T47D (cell line): ENCODE results near the gene ENO3.
A peak's percentile ranks its signal among the peaks of the same experiment; 100 is the strongest.
"Not testable (repeated sequence)": the region's sequence is repeated elsewhere in the genome, so short reads cannot be mapped to it uniquely, and the experiment has no call there.

ENCODE experiments used
- DNase-seq, 2 experiments: peaks; one replicate each; pipeline versions ENCODE4 v3.0.0 to v3.0.0-alpha.2; 2011 to 2012; ENCODE audit warnings: low read depth in 1 of 2, low spot score in 1 of 2
- JUND ChIP-seq: IDR thresholded peaks from 2 replicates; pipeline ENCODE4 v1.6.1; 2012; ENCODE audit warnings: low read depth
- in situ Hi-C: cut with HindIII; loops from 2 replicates; pipeline ENCODE4 v1.10.0; 2016; ENCODE audit warnings: low sequenced_read_pairs, low pct_unique_long_range_greater_than_20kb

Gene ENO3

DNA sequence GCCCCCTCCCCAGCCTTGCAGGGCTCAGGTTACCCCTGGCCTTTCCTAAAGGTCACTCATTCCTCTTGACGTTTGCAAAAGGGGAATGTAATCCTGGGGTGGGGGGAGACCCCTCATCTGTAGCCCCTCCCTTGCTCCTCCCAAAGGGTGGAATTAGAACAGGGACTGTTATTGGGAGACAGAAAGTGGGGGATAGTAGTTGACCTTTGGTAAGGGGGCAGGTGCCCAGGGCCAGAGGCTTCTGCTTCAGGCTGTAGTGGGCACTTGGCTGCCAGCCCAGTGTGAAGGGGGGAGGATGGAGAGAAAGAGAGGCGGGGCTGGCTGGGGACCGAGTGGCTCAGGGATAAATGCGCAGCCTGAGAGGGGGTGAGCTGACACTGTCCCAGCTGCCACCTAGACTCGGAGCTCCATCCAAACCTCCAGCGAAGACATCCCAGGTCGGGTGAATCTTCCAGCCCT, at the start of gene ENO3:
Gene ENO3 (plus strand): TSS at position 374 of the 459 bp plus-strand sequence. CDS start 711 bp downstream, outside the sequence.
- TF ChIP-seq JUND: no peak
- no peak for DNase-seq
- in situ Hi-C loops: no loop called here

DNA sequence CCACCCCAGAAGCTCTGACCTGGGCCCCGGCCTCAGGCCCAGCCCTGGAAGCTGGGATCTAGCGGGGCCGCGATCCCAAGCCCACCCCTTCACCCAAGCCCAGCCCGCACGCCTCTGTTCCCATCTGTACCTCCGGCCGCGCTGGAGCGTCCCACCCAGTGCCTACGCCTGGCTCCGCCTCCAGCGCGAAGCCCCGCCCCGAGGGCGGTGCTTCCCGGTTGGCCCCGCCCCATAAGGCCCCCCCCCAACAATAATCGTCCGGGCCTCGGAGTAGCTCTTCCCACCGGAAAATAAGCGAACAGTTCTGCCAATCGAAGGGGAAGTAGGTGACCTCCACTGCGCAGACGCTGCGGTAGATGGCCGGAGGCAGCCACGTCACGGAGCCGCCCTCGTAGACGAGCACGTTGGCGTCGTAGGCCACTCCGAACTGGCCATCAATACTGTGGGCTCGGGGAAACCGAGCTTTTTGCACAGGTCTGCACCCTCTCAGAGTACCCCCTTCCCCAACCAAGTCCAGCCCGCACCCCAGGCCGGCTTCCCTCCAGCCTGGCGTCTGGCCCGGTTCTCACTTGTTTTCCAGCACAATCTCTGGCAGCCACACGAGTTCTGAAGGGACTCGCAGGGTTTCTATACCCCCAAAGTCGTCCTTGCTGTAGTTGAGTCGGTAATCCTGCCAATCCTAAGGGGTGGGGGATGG, 49.1 kb upstream of the ENO3 start:
- in situ Hi-C loops: no loop called here
- TF ChIP-seq JUND: no peak
- DNase-seq: no peak

DNA sequence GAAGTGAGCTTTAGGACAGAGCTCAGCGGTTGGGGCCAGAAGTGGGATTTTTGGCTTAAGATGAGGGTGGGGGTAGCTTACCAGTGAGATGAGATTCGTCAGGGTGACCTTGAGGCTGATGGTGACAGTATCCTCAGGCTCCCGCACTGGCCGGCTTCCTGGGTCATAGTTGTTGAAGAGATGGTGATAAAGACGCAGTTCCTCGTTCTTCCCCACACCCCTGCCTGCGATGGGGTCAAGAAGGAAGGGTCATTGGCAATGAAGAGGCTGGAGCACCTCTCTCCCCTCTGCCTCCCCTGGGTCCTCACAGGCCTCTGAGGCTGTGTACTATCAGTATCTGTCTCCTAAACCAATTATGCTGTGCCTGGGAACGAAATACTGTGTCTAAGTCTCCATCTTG, 48.4 kb upstream of the ENO3 start:
- TF ChIP-seq JUND: no peak
- no peak for DNase-seq
- in situ Hi-C loops: no loop called here

DNA sequence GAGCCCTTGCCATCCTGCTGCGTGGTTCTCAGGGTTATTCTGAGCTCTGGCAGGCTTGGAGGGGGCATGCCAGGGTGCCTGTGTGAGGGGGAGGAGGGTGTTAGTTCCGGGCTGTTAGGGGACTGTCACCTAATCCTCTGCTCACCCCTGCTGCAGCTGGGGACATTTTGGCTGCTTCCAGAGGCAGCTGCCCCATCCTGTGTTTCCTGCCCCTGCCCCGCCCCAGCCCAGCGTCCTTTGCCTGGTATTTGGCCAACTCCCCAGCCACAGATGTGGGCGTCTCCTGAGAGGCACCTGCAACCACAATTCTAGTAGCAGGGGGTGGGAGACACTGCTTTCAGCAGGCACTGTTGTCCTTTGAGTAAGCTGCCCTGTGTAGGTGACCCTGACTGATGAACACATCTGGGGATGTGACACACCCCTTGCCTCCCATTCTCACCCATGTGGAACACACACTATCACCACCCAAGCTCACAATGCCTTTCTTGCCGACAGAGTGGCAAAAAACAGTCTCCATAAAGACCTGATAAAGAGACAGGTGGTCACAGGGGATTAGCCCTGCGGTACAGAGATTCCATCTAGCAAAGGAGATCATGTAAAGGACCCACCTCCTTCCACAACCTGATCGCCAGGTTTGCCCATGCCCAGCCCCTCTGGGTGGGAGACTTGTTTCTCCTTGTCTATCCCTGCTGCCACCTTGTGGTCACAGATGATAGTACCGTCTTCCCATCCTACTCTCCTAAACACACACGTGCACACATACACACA, 47.7 kb upstream of the ENO3 start, which contains the start of gene CHRNE:
Gene CHRNE (minus strand): TSS at position 48 of the 768 bp plus-strand sequence. CDS start 35 bp downstream, at position 13.
- no peak for TF ChIP-seq JUND
- in situ Hi-C loops: no loop called here
- peak in 1 of 2 experiments; percentile 82 for DNase-seq

DNA sequence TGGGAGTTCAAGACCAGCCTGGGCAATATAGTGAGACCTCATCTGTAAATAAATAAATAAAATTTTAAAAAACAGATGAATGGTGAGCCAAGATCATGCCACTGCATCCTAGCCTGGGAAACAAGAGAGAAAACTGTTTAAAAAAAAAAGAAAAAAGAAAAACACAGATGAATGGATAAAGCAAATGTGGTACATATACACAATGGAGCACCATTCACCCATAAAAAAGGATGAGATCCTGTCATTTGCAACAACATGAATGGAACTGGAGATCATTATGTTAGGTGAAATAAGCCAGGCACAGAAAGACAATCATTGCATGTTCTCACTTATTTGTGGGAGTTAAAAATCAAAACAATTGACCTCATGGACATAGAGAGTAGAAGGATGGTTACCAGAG, 44.3 kb upstream of the ENO3 start:
- in situ Hi-C loops, DNase-seq: not testable (repeated sequence)

DNA sequence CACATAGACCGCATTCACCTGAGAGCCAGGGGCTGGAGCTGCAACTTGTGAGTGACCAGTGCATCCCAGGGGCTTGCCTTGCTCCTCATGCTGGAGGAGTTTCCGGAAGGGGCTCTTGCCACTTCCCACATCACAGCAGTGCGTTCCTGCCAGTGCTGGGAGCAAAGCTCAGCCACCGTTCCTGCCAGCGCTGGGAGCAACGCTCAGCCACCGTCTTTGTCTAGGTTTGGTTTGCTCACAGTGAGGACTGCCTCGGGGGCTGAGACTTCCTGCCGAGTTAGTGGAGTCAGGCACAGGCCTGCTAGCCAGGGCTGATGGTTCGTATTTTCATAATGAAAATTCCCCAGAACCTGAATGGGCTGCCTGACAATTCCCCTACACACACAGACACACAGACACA, 42.6 kb upstream of the ENO3 start:
- DNase-seq: peak in 1 of 2 experiments; percentile 59
- in situ Hi-C loops: no loop called here
- no peak for TF ChIP-seq JUND

DNA sequence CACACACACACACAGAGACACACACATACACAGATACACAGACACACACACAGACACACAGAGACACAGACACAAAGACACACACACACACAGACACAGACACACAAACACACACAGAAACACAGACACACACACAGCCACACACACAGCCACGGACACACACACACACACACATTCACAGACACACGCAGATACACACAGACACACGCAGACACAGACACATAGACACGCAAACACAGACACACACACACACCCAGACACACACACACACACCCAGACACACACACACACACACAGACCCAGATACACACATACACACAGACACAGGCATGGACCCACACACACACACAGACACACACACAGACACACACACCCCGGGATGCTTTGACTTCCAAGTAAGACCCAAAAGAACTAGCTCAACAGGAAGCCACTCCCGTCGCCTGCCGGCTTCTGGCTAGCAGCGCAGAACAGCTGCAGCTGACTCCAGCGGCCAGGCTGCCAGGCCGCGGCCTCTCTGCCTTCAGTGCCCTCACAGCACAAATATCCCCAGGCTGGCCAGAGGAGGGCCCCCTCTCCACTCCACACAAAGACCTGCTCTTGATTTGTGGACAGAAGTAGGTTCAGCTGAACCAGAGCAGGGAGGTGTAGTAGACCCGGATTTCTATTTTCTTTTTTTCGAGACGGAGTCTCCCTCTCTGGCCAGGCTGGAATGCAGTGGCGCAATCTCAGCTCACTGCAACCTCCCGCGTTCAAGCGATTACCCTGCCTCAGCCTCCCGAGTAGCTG, 42.0 kb upstream of the ENO3 start:
- no peak for TF ChIP-seq JUND
- DNase-seq: peak in 1 of 2 experiments; percentile 91
- in situ Hi-C loops: no loop called here

DNA sequence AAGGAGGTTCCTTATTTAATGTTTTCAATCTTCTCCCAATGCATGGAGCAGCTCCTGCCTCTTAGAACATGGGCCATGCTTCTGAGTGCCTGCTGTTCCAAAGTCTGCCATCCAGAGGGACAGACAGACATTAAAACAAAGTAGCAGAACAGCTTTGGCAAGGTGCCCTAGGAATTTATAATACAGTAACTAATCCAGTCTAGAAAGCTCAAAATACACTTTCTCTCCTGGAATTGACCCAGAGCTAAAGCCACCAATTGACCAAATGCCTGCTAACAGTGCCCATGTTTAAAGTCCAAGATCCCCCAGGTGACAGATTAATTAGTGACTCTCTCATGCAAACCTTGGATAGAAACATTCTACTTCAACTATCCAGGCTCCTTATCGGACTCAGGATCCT, 36.9 kb upstream of the ENO3 start:
- TF ChIP-seq JUND: no peak
- peak in 1 of 2 experiments; percentile 32 for DNase-seq
- in situ Hi-C loops: no loop called here

DNA sequence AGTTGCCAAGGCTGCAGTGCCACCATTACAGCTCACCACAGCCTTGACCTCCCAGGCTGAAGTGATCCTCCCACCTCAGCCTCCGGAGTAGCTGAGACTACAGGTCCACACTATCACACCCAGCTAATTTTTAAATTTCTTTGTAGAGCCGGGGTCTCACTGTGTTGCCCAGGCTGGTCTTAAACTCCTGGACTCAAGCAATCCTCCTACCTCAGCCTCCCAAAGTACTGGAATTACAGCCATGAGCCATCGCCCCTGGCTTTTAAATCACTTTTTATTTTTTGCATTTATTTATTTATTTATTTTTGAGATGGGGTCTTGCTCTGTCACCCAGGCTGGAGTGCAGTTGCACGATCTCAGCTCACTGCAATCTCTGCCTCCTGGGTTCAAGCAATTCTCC, 36.4 kb upstream of the ENO3 start:
- DNase-seq, in situ Hi-C loops: not testable (repeated sequence)

DNA sequence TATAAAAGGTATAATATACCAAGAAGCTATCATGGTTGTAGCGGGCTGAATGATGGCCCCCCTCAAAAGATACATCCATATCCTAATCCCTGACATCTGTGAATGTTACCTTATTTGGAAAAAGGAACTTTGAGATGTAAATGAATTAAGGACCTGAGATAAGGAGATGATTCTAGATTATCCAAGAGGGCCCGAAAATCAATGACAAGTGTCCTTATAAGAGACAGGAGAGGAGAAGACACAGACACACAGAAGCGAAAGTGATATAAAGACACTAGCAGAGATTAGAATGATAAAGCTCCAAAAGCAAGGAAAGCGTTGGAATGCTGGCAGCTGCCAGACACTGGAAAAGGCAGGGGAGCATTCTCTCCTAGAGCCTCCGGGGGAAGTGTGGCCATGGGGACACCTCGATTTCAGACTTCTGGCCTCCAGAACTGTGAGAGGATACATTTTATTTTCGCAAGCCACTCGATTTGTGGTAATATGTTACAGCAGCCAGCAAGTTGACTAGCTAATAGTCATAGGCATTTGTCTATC, 31.3 kb upstream of the ENO3 start:
- no peak for DNase-seq
- TF ChIP-seq JUND: no peak
- in situ Hi-C loops: no loop called here

DNA sequence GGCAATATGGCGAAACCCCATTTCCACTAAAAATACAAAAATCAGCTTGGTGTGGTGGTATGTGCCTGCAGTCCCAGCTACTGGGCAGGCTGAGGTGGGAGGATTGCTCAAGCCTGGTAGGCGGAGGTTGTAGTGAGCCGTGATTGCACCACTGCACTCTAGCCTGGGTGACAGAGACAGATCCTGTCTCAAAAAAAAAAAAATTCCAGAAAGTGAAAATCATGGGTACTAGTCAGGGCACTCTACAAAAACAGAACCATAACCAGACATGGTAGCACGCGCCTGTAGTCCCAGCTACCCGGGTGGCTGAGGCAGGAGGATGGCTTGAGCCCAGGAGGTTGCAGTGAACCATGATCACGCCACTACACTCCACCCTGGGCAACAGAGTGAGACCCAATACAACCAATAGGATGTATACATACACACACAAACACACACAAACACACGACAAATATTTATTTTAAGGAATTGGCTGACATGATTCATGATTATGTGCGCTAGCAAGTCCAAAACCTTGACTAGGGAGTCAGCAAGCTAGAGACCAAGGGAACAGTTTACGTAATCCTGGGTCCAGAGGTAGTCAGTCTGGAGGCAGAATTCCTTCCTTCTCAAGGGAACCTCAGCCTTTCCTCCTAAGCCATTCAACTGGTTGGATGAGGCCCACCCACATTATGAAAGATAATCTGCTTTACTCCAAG, 30.4 kb upstream of the ENO3 start:
- in situ Hi-C loops: no loop called here
- DNase-seq: no peak
- no peak for TF ChIP-seq JUND

DNA sequence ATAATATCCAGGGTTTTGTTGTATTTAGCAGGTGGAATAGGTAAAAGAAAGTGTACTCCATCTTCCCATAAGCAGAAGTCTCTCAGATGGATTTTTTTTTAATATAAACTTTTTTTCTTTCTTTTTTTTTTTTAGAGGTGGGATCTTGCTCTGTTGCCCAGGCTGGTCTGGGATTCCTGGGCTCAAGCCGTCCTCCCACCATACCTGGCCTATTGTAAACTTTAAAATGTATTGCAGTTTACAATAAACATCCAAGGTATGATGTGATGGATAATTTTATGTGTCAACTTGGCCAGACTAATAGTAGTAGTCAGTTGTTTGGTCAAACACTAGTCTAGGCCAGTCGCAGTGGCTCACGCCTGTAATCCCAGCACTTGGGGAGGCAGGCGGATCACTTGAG, 29.6 kb upstream of the ENO3 start:
- TF ChIP-seq JUND: no peak
- DNase-seq: no peak
- in situ Hi-C loops: no loop called here

DNA sequence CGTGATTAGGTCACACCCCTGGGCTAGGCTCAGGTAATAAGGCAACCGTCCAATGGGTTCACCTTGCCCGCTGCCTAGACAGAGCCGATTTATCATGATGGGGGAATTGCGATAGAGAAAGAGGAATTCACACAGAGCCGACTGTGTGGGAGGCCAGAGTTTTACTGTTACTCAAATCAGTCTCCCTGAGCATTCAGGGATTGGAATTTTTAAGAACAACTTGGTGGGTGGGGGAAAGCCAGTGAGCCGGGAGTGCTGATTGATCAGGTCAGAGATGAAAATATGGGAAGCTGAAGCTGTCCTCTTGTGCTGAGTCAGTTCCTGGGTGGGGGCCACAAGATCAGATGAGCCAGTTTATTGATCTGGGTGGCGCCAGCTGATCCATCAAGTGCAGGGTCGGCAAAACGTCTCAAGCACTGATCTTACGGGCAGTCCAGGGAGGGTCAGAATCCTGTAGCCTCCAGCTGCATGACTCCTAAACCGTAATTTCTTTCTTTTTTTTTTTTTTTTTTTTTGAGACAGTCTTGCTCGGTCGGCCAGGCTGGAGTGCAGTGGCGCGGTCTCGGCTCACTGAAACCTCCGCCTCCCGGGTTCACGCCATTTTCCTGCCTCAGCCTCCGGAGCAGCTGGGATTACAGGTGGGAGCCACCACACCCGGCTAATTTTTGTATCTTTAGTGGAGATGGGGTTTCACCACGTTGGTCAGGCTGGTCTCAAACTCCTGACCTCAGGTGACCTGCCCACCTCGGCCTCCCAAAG, 24.2 kb upstream of the ENO3 start:
- in situ Hi-C loops, DNase-seq: not testable (repeated sequence)
